CD4-positive, alpha-beta memory T cell (primary cell): ENCODE results near the gene IL17RC. TPM values are rescaled to one million over a fixed set of nuclear protein-coding genes. Genes with fewer than 3 reads are reported as not detected.

Source experiments
- CTCF ChIA-PET: fragments of 350-600 bp; sonication (Branson Sonifier 250); formaldehyde crosslinking; loops from one replicate; lab custom pipeline; 2021; ENCODE audit warnings: inconsistent platforms; ENCODE audit not compliant: partially characterized antibody; lab: Charles Lee
- POLR2A ChIA-PET: fragments of 350-600 bp; sonication (Branson Sonifier 250); formaldehyde crosslinking; loops from one replicate; lab custom pipeline; 2021; ENCODE audit not compliant: partially characterized antibody; lab: Charles Lee
- DNase-seq, 5 donors: peaks; one replicate each; pipeline versions ENCODE4 v3.0.0 to v3.0.0-alpha.2; 2020 to 2022; ENCODE audit warnings: mixed read lengths in 1 of 5
- H3K27ac ChIP-seq: one replicate; pipeline ENCODE4 v1.7.0; 2013; ENCODE audit warnings: low read depth, low read length
- H3K27me3 ChIP-seq: 2 replicates; pipeline ENCODE4 v1.7.0; 2013; ENCODE audit warnings: mild to moderate bottlenecking, low read length, moderate library complexity; ENCODE audit not compliant: insufficient read depth
- H3K36me3 ChIP-seq: 2 replicates; pipeline ENCODE4 v1.7.0; 2013; ENCODE audit warnings: mild to moderate bottlenecking, low read length, moderate library complexity; ENCODE audit not compliant: insufficient read depth
- H3K4me1 ChIP-seq: 2 replicates; pipeline ENCODE4 v1.7.0; 2013; ENCODE audit warnings: mild to moderate bottlenecking, low read length, moderate library complexity; ENCODE audit not compliant: insufficient read depth
- H3K4me3 ChIP-seq, 2 donors: one replicate each; pipeline ENCODE4 v1.7.0; 2013; ENCODE audit warnings: low read length in 2 of 2, mild to moderate bottlenecking in 1 of 2
- H3K9me3 ChIP-seq, 2 donors: one replicate each; pipeline ENCODE4 v1.7.0; 2013; ENCODE audit warnings: low read length in 2 of 2, control low read depth in 1 of 2; ENCODE audit not compliant: control insufficient read depth in 1 of 2
- H3K27ac Mint-ChIP-seq, 7 donors: one replicate each; pipeline ENCODE4 v1.8.0; 2020 to 2021; ENCODE audit warnings: mixed read lengths in 7 of 7, mild to moderate bottlenecking in 6 of 7, inconsistent platforms in 3 of 7, moderate library complexity in 3 of 7
- H3K27me3 Mint-ChIP-seq, 2 donors: one replicate each; pipeline ENCODE4 v1.8.0; 2020 to 2021; ENCODE audit warnings: mixed read lengths in 2 of 2
- H3K36me3 Mint-ChIP-seq, 2 donors: one replicate each; pipeline ENCODE4 v1.8.0; 2020 to 2021; ENCODE audit warnings: mixed read lengths in 2 of 2, inconsistent platforms in 1 of 2, mild to moderate bottlenecking in 1 of 2
- H3K4me1 Mint-ChIP-seq, 4 donors: one replicate each; pipeline ENCODE4 v1.8.0; 2020 to 2021; ENCODE audit warnings: mixed read lengths in 4 of 4, mild to moderate bottlenecking in 1 of 4
- H3K4me3 Mint-ChIP-seq, 8 donors: one replicate each; pipeline ENCODE4 v1.8.0; 2020 to 2021; ENCODE audit warnings: mixed read lengths in 8 of 8, mild to moderate bottlenecking in 7 of 8, moderate library complexity in 6 of 8, inconsistent platforms in 3 of 8
- H3K9me3 Mint-ChIP-seq, 8 donors: one replicate each; pipeline ENCODE4 v1.8.0; 2020 to 2021; ENCODE audit warnings: mixed read lengths in 8 of 8, mild to moderate bottlenecking in 5 of 8, inconsistent platforms in 3 of 8, moderate library complexity in 1 of 8
- intact Hi-C: fragments of 100-400 bp; cut with micrococcal nuclease; formaldehyde crosslinking; loops from one replicate; pipeline ENCODE4 v1.15.1; 2023
- polyA plus RNA-seq, 2 donors: library from polyadenylated mRNA; unstranded; fragments of 300-500 nt; fragmentation: Illumina TruSeq; gene quantifications; one replicate each; pipeline ENCODE4 v1.2.3, GENCODE V29; 2021
- total RNA-seq, 2 experiments: library from RNA; stranded (reverse); gene quantifications; one replicate each; pipeline ENCODE4 v1.2.3, GENCODE V29; 2021

Gene IL17RC
- total and polyA plus RNA-seq, 4 experiments from 2014 or later = 0.61 to 8.4 (median 3.4) TPM

DNA sequence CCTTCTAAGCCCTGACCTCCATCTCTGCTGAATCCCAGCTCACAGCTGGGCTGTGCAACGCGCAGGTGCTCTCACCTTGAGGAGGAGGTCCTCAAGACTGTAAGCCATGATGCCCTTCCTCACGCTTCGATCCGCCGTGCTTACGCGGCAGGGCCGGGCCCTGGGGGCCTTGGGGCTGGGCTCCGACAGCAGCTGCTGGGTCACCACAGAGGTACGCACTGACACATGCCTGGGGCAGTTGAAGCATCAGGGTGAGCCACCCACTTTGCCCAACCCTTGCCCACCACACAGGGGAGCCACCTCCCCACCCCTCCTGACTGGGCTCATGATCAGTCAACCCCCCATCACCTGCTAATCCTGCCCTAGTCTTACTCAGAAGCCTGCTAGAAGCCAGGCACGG lies 39.9 kb upstream of the IL17RC start:
- POLR2A ChIA-PET = no interaction called here

DNA sequence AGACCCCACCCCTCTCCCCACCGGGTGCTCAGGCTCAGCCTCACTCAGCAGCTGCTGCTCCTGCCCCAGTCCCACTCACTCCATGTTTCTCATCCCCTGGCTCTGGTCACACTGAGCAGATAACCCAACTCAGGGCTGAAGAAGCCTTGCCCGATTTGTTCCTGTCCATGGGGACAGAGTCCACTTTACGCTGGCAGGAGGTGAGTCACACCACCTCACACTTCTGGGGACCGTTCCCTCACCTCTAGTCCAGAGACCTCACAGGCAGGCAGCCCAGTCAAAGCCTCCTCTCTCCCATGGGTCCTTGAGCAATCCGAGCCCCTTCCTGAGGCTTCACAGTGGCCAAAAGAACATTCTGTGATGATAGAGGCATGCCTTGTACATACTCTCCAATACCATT lies 38.2 kb upstream of the IL17RC start:
- intact Hi-C loops = no loop called here
- H3K36me3 Mint-ChIP-seq = no peaks in the 10 kb centered on the region
- H3K4me3 Mint-ChIP-seq = no peak overlapping the region
- Histone ChIP-seq H3K4me1 (no peaks in the 10 kb centered on the region), H3K9me3 (no peaks in the 10 kb centered on the region), H3K36me3 (no peaks in the 10 kb centered on the region), H3K27me3 (no peaks in the 10 kb centered on the region), H3K27ac (no peak overlapping the region), H3K4me3 (no peak overlapping the region)
- no peaks in the 10 kb centered on the region for H3K9me3 Mint-ChIP-seq
- H3K27me3 Mint-ChIP-seq = no peaks in the 10 kb centered on the region
- CTCF ChIA-PET = no interaction called here
- H3K27ac Mint-ChIP-seq = peak overlapping the region in 1 of 7 donors; percentile 42
- POLR2A ChIA-PET = no interaction called here
- peaks cover 0 to 2% (median 0%) of the 10 kb centered on the region in 4 donors for H3K4me1 Mint-ChIP-seq
- DNase-seq = no peak

More for the DNA sequence above, 39.9 kb upstream of the IL17RC start:
- H3K4me3 Mint-ChIP-seq = no peak overlapping the region
- H3K9me3 Mint-ChIP-seq = no peaks in the 10 kb centered on the region
- H3K4me1 Mint-ChIP-seq = peaks cover 0 to 2% (median 0%) of the 10 kb centered on the region in 4 donors
- H3K27ac ChIP-seq = no peak overlapping the region
- H3K27ac Mint-ChIP-seq = no peak overlapping the region
- H3K4me1 ChIP-seq = no peaks in the 10 kb centered on the region
- CTCF ChIA-PET = no interaction called here
- H3K9me3 ChIP-seq = no peaks in the 10 kb centered on the region
- intact Hi-C loops = no loop called here
- H3K36me3 ChIP-seq = no peaks in the 10 kb centered on the region
- no peak overlapping the region for H3K4me3 ChIP-seq
- no peaks in the 10 kb centered on the region for H3K27me3 Mint-ChIP-seq
- no peaks in the 10 kb centered on the region for H3K36me3 Mint-ChIP-seq
- no peaks in the 10 kb centered on the region for H3K27me3 ChIP-seq
- no peak for DNase-seq

DNA sequence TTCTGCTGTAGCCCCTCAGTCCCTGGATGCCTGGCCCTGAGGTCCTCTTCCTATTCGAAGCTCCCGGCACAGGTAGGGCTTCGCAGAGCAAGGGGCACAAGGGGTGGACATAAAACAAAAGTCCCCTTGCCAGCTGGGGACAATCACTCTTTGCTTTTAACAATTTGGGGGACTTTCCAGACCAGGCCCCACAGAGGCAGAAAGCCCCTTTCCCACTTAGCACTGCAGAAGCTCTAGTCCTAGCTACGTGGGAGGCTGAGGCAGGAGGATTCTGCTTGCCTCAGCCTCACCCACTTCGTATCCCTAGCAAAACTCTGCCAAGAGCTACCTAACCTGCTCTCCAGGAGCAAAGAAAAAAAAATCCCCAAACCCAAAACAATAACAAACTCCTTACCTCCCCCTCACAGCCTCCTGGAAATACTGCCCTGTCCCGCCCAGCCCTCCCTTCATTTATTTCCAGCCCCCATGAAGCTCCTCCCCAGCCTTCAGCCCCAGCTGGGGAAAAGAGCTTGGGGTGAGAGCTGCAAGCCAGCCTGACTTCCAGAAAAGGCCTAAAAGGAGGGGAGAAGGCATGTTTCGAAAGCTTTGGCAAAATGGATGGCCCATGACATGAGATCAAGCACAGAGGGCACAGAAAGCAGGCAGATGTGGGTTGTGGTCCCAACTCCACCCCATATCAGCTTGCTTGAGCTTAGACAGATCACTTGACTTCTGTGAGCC lies 36.9 kb upstream of the IL17RC start, which contains the start of gene CIDEC:
Gene CIDEC (minus strand): TSS at position 424 of the 720 bp plus-strand sequence. CDS start 1,767 bp downstream, outside the sequence.
- Mint-ChIP-seq H3K9me3 (no peaks in the 10 kb centered on the region), H3K27ac (peak within 1 kb of the TSS in 1 of 7 donors; percentile 15), H3K36me3 (no peaks in the 10 kb centered on the region), H3K4me1 (peaks cover 0 to 2% (median 0%) of the 10 kb centered on the region in 4 donors), H3K4me3 (no peak within 1 kb of the TSS), H3K27me3 (peaks cover 0 to 2% of the 10 kb centered on the region in 2 donors)
- intact Hi-C loops = no loop called here
- H3K27me3 ChIP-seq = no peaks in the 10 kb centered on the region
- no peaks in the 10 kb centered on the region for H3K4me1 ChIP-seq
- H3K27ac ChIP-seq = no peak within 1 kb of the TSS
- DNase-seq = no peak
- ChIA-PET POLR2A (interaction anchor here (1.5 kb wide), 1 partner anchor 11 kb away, joined by 4 read pairs; the partner anchor contains the start of gene JAGN1), CTCF (no interaction called here)
- no peaks in the 10 kb centered on the region for H3K9me3 ChIP-seq
- no peak within 1 kb of the TSS for H3K4me3 ChIP-seq
- no peaks in the 10 kb centered on the region for H3K36me3 ChIP-seq

DNA sequence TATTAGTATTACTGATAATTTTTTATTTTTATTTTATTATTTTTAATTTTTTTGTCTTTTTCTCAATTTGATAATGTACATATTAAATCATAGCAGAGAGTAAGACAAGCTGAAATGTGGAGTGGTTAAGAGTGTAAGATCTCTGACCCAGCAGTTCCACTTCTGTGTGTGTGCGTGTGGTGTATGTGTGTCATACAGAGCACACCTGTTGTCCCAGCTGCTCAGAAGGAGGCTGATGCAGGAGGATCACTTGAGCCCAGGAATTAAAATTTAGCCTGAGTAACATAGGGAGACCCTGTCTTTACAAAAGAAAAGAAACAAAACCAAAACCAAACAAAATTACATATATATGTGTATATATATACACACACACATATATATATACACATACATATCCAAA lies 35.5 kb upstream of the IL17RC start:
- H3K9me3 Mint-ChIP-seq = no peaks in the 10 kb centered on the region
- Histone ChIP-seq H3K27ac (no peak overlapping the region), H3K27me3 (no peaks in the 10 kb centered on the region), H3K36me3 (no peaks in the 10 kb centered on the region), H3K9me3 (no peaks in the 10 kb centered on the region), H3K4me1 (no peaks in the 10 kb centered on the region), H3K4me3 (no peak overlapping the region)
- intact Hi-C loops = no loop called here
- peaks cover 0 to 2% of the 10 kb centered on the region in 2 donors for H3K27me3 Mint-ChIP-seq
- no peak for DNase-seq
- no peak overlapping the region for H3K27ac Mint-ChIP-seq
- ChIA-PET POLR2A (no interaction called here), CTCF (interaction anchor here (0.7 kb wide), 2 partner anchors 62 to 279 kb away, joined by 3 read pairs; no protein-coding TSS in a partner anchor)
- H3K4me1 Mint-ChIP-seq = no peaks in the 10 kb centered on the region
- no peak overlapping the region for H3K4me3 Mint-ChIP-seq
- no peaks in the 10 kb centered on the region for H3K36me3 Mint-ChIP-seq

DNA sequence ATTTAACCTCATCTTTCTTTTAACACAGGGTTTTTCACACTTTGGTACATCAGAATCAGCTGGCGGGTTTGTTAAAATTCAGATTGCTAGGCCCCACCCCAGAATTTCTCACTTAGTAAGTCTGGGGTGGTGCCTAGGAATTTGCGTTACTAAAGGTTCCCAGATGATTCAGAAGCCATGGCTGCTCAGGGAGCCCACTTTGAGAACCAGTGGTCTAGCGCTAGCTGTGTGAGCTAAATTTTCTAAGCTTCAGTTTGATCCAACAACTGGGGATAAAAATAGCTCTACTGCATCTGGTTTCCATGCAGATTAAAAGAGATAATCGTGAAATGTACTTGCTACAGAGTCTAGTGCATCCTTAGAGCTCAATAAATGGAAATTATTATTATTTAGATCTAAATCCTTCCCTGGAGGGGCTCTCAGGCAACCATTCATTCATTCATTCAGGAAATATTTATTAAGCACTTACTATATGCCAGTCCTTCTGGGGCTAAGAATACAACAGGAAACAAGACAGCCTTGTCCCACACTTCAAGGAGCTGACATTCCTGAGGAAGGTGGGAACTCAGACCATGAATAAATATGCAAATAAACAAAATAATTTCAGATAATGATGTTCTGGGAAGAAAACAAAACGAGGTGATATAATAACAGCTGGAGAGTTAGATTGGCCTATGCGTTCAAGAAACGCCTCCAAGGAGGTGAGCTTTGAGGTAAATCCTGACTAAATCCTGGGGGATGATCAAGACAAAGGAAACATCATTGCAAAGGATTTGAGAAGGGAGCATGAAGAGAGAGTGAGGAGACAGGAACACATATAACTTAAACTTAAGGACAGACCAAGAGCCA lies 33.0 kb upstream of the IL17RC start:
- Histone ChIP-seq H3K4me3 (no peak overlapping the region), H3K4me1 (no peaks in the 10 kb centered on the region), H3K27me3 (no peaks in the 10 kb centered on the region), H3K27ac (no peak overlapping the region), H3K36me3 (no peaks in the 10 kb centered on the region), H3K9me3 (no peaks in the 10 kb centered on the region)
- H3K4me3 Mint-ChIP-seq = no peak overlapping the region
- CTCF ChIA-PET = interaction anchor here (0.8 to 1.6 kb wide), 3 partner anchors 30 to 451 kb away, joined by 3 to 4 read pairs (median 3); no protein-coding TSS in a partner anchor
- no peaks in the 10 kb centered on the region for H3K4me1 Mint-ChIP-seq
- intact Hi-C loops = no loop called here
- POLR2A ChIA-PET = interaction anchor here (1.0 kb wide), 1 partner anchor 62 kb away, joined by 3 read pairs; no protein-coding TSS in a partner anchor
- DNase-seq = no peak
- H3K36me3 Mint-ChIP-seq = no peaks in the 10 kb centered on the region
- H3K27ac Mint-ChIP-seq = no peak overlapping the region
- peaks cover 0 to 2% of the 10 kb centered on the region in 2 donors for H3K27me3 Mint-ChIP-seq
- no peaks in the 10 kb centered on the region for H3K9me3 Mint-ChIP-seq

DNA sequence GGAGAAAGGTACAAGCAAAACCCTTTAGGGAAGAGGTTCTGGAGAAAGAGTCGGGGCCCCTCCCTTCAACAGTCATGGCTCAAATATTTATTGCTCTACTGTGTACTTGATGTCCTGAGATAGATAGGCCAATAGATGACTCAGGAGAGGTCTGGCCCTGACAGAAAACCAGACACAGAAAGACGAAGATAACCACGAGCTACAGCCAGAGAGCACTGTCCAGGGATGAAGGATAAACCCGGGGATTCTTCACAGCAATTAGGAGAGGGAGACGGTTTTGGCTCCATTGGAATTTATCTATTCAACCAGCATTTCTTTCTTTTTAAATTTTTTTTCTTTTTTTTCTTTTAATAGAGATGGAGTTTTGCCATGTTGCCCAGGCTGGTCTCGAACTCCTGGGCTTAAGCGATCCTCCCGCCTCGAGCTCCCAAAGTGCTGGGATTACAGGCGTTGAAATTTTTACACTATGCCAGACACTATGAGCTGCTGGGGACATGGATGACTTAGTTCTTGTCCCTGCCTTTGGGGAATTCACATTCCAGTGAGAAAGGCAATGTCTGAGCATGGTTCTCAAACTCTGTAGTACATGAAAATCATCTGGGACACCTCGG lies 32.2 kb upstream of the IL17RC start:
- Histone ChIP-seq H3K4me1 (peaks cover under 1% of the 10 kb centered on the region), H3K4me3 (no peak overlapping the region), H3K27ac (no peak overlapping the region), H3K36me3 (no peaks in the 10 kb centered on the region), H3K27me3 (no peaks in the 10 kb centered on the region), H3K9me3 (no peaks in the 10 kb centered on the region)
- intact Hi-C loops = no loop called here
- Mint-ChIP-seq H3K4me1 (peaks cover 0 to 2% (median 0%) of the 10 kb centered on the region in 4 donors), H3K4me3 (no peak overlapping the region), H3K27me3 (peaks cover 0 to 2% of the 10 kb centered on the region in 2 donors), H3K27ac (no peak overlapping the region), H3K9me3 (no peaks in the 10 kb centered on the region), H3K36me3 (no peaks in the 10 kb centered on the region)
- DNase-seq = no peak
- CTCF ChIA-PET = interaction anchor here (0.8 to 1.6 kb wide), 2 partner anchors 30 to 450 kb away, joined by 3 read pairs; no protein-coding TSS in a partner anchor
- POLR2A ChIA-PET = no interaction called here
